ENCODE data around the gene SLC6A9.

- no peak for TF ChIP-seq CTCF (IDR thresholded peaks at IDR 0.05 in 8 of 11, conservative IDR thresholded peaks at IDR 0.05 in 3 of 11)
- TF ChIP-seq POLR2A (IDR thresholded peaks at IDR 0.05), result no peak
- TF ChIP-seq POLR2AphosphoS5 (IDR thresholded peaks at IDR 0.05), result peak in 1 of 3 donors; percentile 10
These were observed 53.6 kb downstream of the SLC6A9 start for GRCh38 chr1:43977376-43978263.

Data from spleen (tissue), 7 donors.